NCI-H2107 treated with DMSO at 0.1 percent for 48 hours (cell line): ENCODE data around the gene SLC24A4.

ENCODE experiments used
- DNase-seq: peaks from one replicate; lab custom pipeline; 2025; ENCODE audit not compliant: unreplicated experiment; lab: John Stamatoyannopoulos, UW

The SLC24A4 gene

DNA sequence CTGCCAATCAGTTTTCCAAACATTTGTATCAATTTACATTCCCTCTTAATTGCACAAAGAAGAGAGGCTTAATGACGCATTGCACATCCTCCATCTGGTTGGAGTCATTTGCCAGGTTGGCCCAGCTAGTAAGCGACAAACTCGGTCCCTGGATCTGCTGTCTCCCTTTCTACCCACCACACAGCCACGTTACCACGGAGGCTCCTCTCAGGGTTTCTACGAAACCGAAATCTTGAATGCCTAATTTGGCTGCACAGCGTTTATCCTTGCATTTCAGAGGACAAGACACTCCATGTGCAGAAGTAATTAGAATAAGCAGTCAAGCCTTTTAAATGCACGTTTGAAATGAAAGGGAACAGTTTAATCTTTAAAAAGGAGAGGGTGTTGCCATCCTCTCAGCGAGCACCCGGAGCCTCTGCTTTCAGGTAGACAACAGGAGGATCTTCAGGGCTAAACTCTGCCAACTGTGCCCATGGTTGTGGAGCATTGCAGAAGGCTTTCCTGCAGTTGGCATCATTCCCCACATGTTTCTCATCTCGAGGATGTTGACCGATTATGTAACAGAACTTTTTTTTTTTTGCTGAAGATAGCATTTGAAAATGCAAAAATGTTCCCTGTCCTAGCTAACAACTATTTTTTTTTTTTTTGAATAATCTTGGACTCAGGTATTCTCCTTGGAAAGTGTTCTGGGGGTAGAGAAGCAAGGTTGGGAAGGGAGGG lies 37.8 kb downstream of the SLC24A4 start:
- DNase-seq: no peak

DNA sequence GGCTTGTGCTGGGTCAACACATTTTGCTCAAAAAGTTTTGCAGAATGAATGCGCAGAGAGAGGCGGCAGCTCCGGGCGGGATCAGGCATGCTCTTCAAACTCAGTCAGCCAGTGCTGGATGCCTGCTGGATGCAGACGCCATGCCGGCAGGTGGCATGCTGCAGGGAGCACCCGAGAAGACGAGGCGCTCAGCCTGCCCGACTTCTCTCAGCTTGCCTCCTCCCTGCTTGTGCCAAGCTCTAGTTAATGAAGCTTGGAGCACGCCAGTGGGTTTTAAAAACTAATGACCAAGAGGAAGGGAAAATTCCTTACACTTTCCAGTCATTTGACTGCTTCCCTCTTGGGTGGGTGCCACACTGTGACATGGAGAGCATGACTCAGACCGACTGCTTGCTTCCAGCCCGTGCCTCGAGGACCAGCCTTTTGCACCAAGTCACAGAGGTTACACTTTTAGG lies 39.8 kb downstream of the SLC24A4 start:
- no peak for DNase-seq

DNA sequence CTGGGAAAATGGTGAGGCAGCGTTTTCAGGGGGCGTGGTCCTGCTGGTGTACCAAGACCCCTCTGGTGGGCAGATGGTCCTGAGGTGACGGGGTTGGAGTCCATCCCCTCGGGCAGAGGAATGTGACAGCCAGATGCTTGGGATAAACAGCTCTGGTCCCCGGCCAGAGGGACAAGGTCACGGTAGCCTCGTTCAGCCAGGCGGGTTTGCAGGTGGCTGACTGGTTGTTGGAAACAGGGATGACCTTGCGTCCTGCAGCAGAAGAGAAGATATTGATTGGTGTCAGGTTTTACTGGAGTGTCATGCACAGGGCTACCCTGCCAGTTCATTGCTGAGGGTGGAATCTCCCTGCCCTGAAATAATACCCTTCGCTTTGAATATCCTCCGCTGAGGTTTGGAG lies 43.3 kb downstream of the SLC24A4 start:
- no peak for DNase-seq

DNA sequence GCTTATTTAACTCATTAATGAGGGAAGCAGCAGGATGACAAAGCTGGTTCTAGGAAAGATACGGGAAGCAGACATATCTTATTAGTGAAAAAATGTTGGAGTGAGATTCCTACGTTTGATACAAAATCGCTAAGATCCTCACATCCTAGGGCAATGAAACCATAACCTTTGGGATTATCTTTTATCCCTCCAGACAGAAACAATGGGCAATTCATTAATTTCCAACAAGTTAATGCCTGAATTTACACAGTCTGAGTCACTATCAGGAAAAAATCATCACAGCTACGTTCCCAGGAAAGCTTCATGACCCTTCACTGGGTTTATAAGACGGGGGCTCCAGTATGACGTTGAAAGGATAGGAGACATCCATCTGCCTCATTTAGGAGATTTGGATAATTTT lies 45.0 kb downstream of the SLC24A4 start:
- DNase-seq: no peak

DNA sequence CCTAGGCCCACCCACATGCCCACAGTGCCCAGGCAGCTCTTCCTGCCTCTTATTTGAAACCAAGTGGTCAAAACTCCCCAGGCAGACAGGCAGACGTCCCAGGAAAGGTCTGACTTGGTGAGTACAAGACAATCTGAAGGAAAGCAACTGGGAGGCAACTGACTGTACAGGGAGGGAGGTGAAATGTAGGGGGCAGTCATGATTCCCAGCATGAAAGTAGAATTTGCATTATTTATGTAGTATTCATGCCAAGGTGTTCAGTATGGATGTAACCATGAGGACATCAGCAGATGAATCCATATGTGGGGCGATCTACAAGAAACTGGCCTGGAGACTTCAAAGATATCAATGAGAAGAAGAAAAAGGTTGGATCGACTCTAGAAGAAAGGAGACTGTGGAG lies 46.1 kb downstream of the SLC24A4 start:
- DNase-seq: no peak

DNA sequence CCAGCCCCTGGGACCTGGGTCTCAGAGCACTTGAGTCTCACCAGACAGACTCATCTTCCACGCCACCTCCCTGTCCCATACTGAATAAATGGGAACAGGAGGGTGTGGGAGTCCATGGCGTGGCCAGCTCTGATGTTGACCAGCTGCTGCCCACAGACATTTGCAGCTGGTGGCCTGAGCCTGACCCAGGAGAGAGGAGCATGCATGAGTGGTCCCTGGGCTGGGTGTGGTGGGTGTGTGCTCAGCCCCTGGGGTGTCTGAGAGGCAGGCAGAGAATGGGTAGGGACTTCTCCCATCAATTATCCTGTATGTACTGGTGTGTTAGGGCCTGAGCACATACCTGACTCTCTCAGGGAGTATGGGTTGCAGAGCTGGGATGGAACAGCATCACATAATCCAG lies 49.3 kb downstream of the SLC24A4 start:
- no peak for DNase-seq

DNA sequence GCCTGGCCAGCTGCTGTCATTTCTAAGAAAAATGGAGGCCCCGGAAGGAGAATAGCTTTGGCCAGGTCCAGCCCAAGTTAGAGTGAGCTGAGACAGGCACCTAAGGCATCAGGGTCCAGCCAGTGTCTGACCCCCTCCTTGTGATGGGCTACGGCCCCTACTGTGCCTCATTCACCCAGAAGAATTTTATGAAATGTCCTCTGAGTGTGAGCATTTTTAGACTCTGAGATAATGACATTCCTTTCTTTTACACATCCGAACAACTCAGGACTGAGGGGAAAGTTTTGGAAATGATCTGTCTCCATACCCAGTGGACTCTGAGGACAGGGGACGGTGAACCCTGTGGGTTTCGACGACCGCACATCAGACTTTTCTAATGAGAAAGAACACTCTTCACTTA lies 50.4 kb downstream of the SLC24A4 start:
- no peak for DNase-seq

DNA sequence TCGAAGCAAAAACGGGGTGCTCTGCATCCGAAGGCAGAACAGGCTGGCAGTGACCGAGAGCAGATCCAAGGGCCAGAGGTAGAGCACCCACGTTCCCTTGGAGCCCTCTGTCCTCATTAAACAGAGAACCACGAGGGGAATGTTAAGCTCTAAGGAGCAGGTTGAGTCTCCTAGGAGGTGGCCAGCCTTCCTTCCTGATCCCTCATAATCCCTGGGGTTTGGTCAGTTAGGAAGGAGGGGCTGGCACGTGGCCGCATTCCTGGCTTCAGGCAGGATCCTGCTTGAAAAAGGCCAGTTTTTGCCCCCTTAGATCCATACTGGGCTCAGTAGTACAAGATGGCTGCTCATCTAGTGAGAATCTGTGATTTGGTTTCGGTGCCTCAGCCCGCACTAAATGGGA lies 57.2 kb downstream of the SLC24A4 start:
- DNase-seq: no peak

DNA sequence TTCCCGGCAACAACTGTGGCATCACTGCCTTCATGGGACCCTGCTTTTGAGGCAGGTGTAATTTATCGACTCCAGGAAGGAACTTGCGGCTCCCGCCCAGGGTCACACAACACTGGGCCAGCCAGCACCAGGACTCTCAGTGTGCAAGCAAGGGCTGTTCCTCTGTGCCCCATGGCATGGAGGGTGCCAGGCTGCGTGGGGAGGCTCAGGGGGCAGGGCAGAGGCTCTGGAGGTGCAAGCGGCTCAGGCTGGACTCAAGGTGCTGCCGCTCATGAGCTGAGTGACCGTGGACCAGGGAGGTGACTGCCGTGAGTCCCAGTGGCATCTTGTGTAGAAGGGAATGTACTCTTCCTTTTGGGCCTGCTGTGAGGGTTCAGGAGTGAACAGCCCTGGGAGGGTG lies 57.6 kb downstream of the SLC24A4 start:
- no peak for DNase-seq

DNA sequence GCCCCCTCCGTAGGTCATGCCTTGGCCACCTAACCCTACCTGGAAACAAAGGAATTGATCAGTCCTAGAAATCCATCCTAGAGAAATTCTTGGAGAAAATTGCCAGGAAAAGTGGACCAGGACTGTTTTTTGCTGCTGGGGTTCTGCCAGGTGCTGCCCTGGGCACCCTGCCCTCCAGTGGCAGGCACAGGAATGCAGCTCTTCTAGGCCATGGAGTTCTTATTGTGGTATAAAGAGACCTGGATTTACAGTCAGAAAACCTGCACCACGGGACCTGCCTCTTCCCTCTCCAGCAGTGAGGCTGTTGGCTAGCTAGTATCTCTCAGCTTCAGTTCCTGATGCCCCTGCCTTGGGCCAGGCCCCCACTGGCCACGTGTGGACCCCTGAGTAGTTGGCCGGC lies 59.7 kb downstream of the SLC24A4 start:
- no peak for DNase-seq

DNA sequence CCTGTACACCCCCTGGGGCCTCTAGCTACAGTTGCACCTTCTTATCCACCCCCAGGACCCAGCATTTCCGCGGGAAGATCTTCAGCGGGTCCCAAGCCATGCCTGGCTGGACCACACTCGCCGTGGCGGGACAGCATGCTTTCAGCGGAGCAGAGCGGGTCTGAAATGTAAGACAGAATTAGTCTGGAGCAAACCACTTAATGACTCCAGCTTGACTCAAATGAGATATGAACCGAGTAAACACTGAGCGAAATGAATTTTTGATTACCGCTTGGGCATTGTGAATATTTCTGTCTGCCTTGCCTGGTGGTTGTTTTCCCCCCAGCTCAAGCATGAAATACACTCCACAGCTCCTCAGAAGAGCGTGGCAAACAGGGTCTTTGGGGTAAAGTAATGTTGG lies 60.8 kb downstream of the SLC24A4 start:
- DNase-seq: no peak

DNA sequence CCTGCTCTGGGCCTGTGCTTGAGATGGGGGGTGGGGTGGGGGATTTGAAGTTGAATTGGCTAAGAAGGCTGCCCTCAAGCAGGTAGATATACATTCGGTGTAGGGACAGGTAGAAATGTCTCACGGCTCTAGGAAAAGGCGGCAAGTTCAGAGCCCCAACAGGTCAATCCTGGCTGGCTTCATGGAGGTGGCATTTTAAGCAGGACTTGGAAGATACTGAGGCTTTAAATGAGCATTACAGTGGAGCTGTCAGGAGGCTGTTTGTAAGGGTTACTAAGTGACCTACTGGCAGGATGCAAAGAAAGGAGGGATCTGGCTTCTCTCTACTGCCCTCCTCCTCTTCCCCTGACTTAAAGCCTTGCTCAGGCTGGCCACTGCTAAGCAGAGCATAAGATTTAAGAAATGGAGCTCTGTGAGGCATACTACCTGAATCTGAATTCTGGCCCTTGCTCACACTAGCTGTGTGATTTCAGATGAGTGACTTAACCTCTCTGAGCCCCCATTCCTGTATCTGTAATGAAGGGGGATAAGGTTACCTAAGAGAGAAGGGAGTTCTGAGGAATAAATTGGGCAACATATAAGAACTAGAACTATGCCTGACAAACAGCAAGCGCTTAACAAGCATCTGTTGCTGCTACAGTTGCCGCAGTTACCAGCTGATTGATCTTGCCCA lies 61.6 kb downstream of the SLC24A4 start:
- DNase-seq: no peak

DNA sequence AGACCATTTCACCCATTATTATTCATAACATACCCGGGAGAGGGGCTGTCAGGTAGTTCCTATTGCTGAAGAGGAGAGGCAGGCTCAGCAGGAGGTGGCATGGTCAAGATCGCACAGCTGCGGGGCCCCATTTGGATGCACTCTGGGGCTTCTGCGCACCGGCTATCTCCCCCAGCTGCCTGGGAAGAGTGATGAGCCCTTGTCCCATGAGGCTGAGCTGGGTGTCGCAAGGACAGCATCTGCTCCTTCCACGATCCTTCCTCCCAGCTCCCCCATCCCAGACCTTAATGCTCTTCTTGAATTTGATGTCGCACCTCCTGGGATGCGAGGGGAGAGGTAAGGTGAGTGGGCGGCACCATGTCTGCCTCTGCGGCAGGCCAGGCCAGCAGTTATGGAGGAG lies 62.6 kb downstream of the SLC24A4 start:
- DNase-seq: no peak

DNA sequence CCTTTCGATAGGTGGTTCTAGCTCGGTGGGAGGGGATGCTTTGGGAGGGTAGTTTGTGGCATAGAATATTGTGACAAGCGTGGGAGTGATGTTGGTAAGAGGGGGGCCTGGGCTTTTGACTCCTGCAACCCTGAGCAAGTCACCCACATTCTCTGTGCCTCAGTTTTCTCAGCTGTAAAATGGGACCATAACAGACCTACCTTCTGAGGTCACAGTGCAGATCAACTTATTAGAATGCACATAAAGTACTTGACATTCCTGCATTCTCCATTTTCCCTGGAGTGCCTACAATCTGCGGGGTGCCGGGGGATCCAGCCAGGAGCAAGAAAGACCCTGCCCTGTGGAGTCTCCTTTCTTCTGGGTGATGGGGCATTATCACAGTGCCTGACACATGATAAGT lies 63.2 kb downstream of the SLC24A4 start:
- no peak for DNase-seq

DNA sequence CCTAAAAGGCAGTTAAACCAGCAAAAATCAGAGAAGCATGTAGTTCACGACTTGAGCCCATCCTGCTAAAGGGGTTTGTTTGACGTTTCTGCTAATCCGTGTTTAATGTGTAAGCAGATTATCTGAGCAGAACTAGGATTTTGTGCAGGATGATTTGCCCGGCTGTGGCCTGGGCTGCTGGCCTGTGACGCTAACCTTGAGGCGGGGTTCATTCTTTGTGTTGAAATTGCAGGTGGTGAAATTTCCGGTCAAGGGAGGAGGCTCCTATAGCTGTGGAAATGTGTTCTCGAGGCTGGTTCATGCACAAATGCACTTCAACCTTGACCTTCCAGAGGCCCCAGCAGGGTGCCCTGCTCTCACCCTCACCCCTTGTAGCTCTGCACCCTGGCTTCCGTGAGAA lies 63.7 kb downstream of the SLC24A4 start:
- no peak for DNase-seq

DNA sequence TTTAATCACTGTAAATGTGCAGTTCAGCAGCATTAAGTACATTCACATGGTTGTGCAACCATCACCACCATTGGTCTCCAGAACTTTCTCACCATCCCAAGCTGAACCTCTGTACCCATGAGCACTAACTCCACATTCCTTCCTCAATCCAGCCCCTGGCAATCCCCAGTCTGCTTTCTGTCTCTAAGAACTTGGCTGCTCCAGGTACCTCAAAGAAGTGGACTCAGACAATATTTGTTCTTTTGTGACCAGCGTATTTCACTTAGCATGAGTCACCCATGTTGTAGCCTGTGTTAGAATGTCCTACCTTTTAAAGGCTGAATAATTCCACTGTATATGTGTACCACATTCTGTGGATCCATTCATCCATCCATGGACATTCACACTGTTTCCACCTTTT lies 64.6 kb downstream of the SLC24A4 start:
- DNase-seq: no peak

DNA sequence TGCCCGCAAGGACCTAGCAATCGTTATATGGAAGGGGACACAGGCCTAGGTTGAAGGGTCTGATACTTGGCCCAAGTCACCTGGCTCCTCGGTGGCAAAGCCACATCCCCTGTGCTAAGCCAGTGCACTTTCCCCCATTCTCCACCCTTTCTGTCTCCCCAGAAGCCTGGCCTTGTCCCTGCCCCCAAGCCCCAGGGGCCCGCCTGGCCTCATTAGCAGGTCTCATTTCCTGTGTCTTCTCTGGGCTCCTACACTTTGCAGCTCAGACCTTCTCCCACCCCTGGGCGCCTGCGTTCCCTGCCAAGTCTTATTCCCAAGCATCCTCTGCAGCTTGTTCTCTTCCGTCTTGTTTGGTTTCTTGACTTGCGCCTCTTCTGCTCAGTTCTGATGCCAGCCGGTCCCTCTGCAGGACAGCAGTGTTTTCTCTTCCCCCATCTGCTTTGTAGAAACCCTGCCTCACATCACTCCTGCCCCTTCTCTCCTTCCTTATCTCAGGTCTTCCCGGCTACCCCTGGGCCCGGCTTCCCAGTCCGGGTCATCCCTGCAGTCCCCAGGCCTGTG lies 66.7 kb downstream of the SLC24A4 start:
- no peak for DNase-seq

DNA sequence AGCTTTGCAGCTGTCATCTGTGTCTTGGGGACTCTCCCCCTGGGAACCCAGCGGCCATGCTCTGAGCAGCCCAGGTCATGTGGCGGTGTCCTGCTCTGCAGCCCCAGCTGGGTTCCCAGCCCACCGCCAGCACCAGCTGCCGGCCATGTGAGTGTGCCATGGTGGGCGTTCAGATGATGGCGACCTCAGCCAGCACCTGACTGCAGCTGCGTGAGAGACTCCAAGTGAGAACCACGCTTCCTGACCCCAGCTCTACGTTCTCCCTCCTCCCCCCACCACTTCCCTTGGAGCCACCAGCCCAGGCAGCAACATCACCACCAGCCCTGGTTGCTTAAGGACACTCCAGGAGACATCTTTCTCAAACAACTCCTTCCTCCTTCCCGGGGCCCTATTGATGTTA lies 68.8 kb downstream of the SLC24A4 start:
- no peak for DNase-seq

DNA sequence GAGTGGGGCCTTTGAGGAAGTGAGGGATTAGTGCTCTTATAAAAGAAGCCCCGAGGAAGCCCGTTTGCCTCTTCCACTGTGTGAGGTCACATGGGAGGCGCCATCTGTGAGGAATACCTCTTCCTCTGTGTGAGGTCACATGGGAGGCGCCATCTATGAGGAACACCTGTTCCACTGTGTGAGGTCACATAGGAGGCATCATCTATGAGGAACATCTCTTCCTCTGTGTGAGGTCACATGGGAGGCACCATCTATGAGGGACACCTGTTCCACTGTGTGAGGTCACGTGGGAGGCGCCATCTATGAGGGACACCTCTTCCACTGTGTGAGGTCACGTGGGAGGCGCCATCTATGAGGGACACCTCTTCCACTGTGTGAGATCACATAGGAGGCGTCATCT lies 69.7 kb downstream of the SLC24A4 start:
- no peak for DNase-seq

DNA sequence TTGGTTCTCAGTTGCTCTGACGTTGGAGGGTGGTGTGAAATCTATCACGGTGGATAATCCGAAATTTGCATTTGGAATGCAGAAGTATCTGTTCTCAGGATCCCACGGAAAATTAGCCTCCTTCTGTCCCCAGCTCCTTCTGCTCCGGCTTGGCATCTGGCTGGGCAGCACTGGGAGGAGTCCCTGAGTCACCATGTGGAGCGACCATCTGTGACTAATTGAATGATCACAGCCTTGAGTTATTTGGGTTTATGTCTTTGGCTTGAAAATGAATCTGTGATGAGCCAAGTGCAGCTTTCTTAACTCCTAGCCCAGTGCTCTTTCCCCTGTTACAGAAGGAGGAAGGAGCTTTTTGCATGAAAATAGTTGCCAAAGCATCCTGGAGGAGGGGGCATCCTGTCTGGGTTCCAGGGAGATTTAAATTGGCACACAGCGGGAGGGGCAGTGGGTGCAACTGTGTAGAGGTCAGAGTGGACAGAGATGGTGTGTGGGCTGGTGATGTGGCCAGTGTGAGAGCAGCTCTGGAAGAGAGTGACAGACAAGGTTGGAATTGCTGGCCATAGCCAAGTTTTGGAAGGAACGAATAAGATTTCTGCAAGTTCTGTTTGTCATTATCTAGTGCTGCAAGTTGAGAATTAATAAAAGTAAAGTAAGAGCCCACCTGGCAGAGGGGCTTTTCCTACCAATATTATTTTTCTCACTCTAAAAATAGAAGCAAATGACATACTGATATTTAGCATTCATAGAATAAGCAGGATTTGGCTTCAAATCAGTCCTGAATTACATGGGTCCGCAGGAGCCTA lies 74.4 kb downstream of the SLC24A4 start:
- no peak for DNase-seq

DNA sequence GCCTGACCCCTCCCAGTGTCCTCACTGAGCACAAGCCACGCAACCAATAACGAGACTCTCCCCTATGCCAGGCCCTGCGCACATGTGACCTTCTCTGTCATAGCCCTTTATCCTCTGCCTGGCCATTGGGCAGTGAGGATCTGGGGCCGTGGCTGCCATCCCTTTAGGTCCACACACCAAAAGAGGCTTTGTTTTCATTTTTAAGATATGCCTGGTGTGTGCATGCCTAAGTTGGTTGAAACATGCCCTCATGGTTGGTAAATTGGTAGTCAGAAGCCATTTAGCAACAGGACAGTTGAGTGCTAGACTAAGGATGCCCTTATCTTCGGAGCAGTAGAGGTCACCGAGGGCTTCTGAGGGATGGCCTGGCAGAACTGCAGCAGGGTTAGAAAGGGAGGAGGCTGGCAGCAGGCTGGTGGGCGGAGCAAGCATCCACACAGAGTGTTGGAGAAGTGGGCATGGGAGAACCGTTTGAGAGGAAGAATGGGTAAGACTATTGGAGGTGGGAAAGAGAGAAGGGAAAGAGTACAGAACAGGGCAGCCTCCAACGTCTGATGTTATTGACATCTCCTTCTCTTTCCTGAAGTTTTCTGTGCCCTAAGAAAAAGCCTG lies 75.1 kb downstream of the SLC24A4 start:
- DNase-seq: no peak
